Left ventricle myocardium superior (tissue), 1 donor: ENCODE measurements around the gene NKIRAS1. TPM values are rescaled to one million over a fixed set of nuclear protein-coding genes. Genes with fewer than 3 reads are reported as not detected.
A peak's percentile ranks its signal among the peaks of the same experiment; 100 is the strongest.
"Not testable (repeated sequence)": the region's sequence is repeated elsewhere in the genome, so short reads cannot be mapped to it uniquely, and the experiment has no call there.

Experiments used
- ATAC-seq: fragments of 200-7000 bp; cut with Tn5 transposase; one replicate; pipeline ENCODE4 v1.9.1; 2020; ENCODE audit warnings: mild to moderate bottlenecking, moderate library complexity
- DNase-seq: peaks from one replicate; pipeline ENCODE4 v3.0.0-alpha.2; 2020
- intact Hi-C: fragments of 100-400 bp; cut with micrococcal nuclease; formaldehyde crosslinking; loops from one replicate; pipeline ENCODE4 v1.11.0; 2022
- total RNA-seq: library from RNA; stranded (reverse); fragmentation: NEBNext Ultra II Directional; extraction: Animal tissue kit (Norgen Biotek cat#: 25700); gene quantifications from one replicate; pipeline ENCODE4 v1.2.1, GENCODE V29; 2021
- donor health status: DM: no; HTN: yes; CAD: no; lungs with severe emphysema.

NKIRAS1 gene
- total RNA-seq, 1 donor from 2014 or later = 22.6 TPM

- no peak for ATAC-seq
- DNase-seq = no peak
- intact Hi-C loops = no loop called here
These were observed 2.7 kb downstream of the NKIRAS1 start for GRCh38 chr3:23913873-23914743.

- intact Hi-C loops = no loop called here
- no peak for ATAC-seq
- no peak for DNase-seq
These were observed 3.6 kb downstream of the NKIRAS1 start for GRCh38 chr3:23913182-23913581.

- DNase-seq, intact Hi-C loops, ATAC-seq: not testable (repeated sequence)
These were observed 4.5 kb downstream of the NKIRAS1 start for GRCh38 chr3:23912335-23912734.

- intact Hi-C loops = no loop called here
- ATAC-seq (no peak), DNase-seq (no peak)
These were observed 5.4 kb downstream of the NKIRAS1 start for GRCh38 chr3:23911397-23911796.

- intact Hi-C loops = no loop called here
- ATAC-seq (no peak), DNase-seq (no peak)
These were observed 7.4 kb downstream of the NKIRAS1 start for GRCh38 chr3:23909341-23909740.

GRCh38 chr3:23904545-23904944 lies 12.2 kb downstream of the NKIRAS1 start:
- DNase-seq (no peak), ATAC-seq (no peak)
- intact Hi-C loops = no loop called here

GRCh38 chr3:23900744-23901143 lies 16.0 kb downstream of the NKIRAS1 start:
- ATAC-seq = no peak
- DNase-seq = no peak
- intact Hi-C loops = no loop called here

GRCh38 chr3:23895181-23895580 lies 21.6 kb downstream of the NKIRAS1 start:
- no peak for ATAC-seq
- intact Hi-C loops = no loop called here

GRCh38 chr3:23894254-23895061 lies 22.3 kb downstream of the NKIRAS1 start:
- DNase-seq (no peak), ATAC-seq (no peak)
- intact Hi-C loops = no loop called here

More at GRCh38 chr3:23895181-23895580, 21.6 kb downstream of the NKIRAS1 start:
- no peak for DNase-seq

- ATAC-seq (peak; percentile 38), DNase-seq (no peak)
- intact Hi-C loops = no loop called here
These were observed 26.8 kb downstream of the NKIRAS1 start for GRCh38 chr3:23889950-23890349.

GRCh38 chr3:23889386-23889785 lies 27.4 kb downstream of the NKIRAS1 start:
- no peak for DNase-seq
- ATAC-seq = no peak
- intact Hi-C loops = no loop called here

GRCh38 chr3:23888617-23889228 lies 28.1 kb downstream of the NKIRAS1 start:
- DNase-seq (no peak), ATAC-seq (peak; percentile 41)
- intact Hi-C loops = no loop called here

GRCh38 chr3:23886311-23886710 lies 30.5 kb downstream of the NKIRAS1 start:
- intact Hi-C loops = no loop called here
- ATAC-seq = no peak
- no peak for DNase-seq

- intact Hi-C loops = no loop called here
- ATAC-seq = no peak
- no peak for DNase-seq
These were observed 31.6 kb downstream of the NKIRAS1 start for GRCh38 chr3:23885210-23885609.

GRCh38 chr3:23884481-23884880 lies 32.3 kb downstream of the NKIRAS1 start:
- DNase-seq (no peak), ATAC-seq (no peak)
- intact Hi-C loops = no loop called here

- DNase-seq = no peak
- intact Hi-C loops = no loop called here
- ATAC-seq = peak; percentile 18
These were observed 34.3 kb downstream of the NKIRAS1 start for GRCh38 chr3:23882487-23882918.

GRCh38 chr3:23881993-23882392 lies 34.8 kb downstream of the NKIRAS1 start:
- intact Hi-C loops, DNase-seq, ATAC-seq: not testable (repeated sequence)

GRCh38 chr3:23880703-23881339 lies 36.0 kb downstream of the NKIRAS1 start:
- intact Hi-C loops = no loop called here
- no peak for ATAC-seq
- DNase-seq = no peak

- no peak for DNase-seq
- intact Hi-C loops = no loop called here
- ATAC-seq = no peak
These were observed 37.3 kb downstream of the NKIRAS1 start for GRCh38 chr3:23879485-23879884.
